ENCODE results near the gene SPATA4.
"Not testable (repeated sequence)": the region's sequence is repeated elsewhere in the genome, so short reads cannot be mapped to it uniquely, and the experiment has no call there.

SPATA4 gene

DNA sequence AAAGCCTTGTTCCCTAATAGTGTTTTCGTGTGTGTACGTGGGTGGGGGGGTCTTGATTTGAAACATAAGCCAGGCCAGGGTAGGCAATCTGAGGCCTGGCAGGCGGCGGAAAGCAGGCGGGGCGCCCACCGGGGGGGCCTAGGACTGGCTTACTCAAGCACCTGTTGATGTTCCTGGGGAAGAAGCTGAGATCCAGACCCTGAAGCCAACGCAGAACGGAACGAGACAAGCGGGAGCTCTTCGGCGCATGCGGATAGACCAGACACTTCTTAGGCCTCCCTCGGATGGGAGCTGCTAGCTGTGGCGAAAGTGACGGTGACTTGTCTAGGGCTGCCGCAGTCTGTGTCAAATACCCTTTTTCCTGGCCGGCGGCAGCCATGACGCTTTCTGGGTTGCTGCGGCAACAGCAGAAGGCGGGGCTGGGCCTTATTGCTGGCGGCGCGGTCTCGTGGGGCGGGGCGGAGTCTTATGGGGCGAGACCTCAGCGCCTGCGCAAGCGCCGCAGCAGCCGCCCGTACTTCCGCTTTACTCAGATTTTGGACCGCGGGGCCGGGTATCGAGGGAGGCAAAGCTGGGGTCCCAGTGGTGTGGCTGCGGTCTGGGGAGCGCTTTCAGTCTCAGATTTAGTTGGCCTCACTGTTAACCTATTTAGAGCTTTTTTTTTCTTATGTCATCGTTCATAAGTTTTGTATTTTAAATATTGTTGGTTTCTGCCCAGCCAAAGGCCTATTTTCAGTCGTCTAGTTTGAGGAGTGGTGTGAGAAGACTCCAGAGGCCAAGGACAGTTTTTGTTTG, at the start of gene SPATA4:
SPATA4 (minus strand) TSS at position 402 of the 795 bp plus-strand sequence; CDS start at position 379, 23 bp downstream.
- in situ Hi-C loops (cut with MboI; ENCODE audit: low pct_unique_long_range_greater_than_20kb, low sequenced_read_pairs) = no loop called here
- DNase-seq = peak; percentile 94

DNA sequence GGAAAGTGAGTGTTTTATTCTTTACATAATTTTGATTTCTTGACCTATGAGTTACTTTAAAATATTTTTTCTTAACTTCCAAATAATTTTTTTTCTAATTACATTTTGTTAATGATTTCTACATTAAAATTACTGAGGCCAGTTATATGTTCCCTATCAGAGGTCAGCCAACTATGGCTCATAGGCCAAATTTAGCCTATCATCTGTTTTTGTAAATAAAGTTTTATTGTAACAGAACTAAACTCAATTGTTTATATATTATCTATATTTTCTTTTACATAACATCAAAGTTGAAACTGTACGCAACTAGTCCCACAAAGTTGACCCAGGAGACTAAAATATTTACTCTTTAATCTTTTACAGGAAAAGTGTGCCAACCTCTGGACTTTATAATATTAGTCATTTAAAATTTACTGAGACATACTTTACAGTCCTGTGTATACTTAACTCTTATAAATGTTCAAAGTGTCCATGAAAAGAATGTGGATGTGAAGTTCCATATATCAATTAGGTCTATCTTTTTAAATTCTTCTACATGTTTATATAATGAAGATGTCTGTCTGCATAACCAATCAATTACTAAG, 47.5 kb upstream of the SPATA4 start:
- DNase-seq = no peak
- in situ Hi-C loops (cut with MboI; ENCODE audit: low pct_unique_long_range_greater_than_20kb, low sequenced_read_pairs) = no loop called here

DNA sequence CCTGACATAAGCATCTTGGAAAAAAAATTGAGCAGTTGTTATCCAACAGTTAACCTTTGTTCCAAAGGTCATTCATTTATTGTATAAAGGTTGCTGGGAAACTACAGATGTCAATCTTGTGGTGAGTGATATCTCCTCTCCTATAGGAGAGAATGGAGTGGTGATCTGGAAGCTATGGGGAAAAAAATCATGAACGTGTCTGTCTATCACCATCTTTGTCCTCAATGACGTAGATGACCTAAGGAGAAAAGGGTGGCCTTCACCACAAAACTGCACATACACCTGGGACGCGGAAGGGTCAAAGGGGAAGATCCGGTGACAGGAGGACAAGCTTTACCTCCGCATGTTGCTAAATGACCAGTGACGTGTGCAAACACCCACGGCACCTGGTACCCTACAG, 46.3 kb upstream of the SPATA4 start:
- no peak for DNase-seq
- in situ Hi-C loops (cut with MboI; ENCODE audit: low pct_unique_long_range_greater_than_20kb, low sequenced_read_pairs) = no loop called here

DNA sequence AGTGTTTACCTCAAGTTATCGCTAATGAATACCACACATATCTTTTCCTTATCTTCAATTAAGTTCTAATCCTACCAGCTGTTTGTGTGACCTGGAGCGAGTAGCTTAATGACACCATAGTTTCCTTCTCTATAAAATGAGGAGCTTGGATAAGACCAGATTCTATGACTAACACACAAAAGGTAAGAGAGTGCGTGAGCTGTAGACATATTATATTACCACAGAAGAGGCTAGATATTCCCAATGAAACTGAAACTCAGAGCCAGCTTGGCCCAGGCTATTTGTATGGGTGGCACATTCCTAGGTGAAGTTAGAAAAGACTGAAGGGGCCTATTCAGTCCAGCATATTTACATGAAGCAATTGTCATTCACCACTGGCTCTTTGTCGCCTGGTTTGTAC, 43.4 kb upstream of the SPATA4 start:
- in situ Hi-C loops (cut with MboI; ENCODE audit: low pct_unique_long_range_greater_than_20kb, low sequenced_read_pairs) = no loop called here
- no peak for DNase-seq

- DNase-seq = no peak
- in situ Hi-C loops (cut with MboI; ENCODE audit: low pct_unique_long_range_greater_than_20kb, low sequenced_read_pairs) = no loop called here
These were observed 42.8 kb upstream of the SPATA4 start for GRCh38 chr4:176238157-176238610.

DNA sequence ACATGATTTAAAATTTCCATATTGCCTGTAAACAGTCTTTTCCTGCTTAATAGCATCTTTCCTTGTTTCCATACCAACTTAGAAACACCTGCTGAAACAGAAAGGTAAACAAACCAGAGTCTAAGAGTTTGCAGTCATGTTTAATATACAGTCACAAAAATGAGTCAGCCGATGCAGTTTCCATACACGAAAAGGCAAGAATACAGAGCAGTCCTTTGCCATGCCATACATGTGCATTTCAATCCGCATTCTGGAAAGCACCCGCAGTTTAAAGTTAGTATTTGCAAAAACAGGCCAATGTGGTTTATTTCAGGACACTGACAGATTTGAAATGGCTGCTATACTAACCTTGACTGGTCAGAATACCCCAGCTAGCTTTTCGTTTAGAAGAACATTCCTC, 41.6 kb upstream of the SPATA4 start:
- in situ Hi-C loops (cut with MboI; ENCODE audit: low pct_unique_long_range_greater_than_20kb, low sequenced_read_pairs) = no loop called here
- DNase-seq = no peak

GRCh38 chr4:176230836-176231235, 35.5 kb upstream of the SPATA4 start:
- in situ Hi-C loops (cut with MboI; ENCODE audit: low pct_unique_long_range_greater_than_20kb, low sequenced_read_pairs) = no loop called here

DNA sequence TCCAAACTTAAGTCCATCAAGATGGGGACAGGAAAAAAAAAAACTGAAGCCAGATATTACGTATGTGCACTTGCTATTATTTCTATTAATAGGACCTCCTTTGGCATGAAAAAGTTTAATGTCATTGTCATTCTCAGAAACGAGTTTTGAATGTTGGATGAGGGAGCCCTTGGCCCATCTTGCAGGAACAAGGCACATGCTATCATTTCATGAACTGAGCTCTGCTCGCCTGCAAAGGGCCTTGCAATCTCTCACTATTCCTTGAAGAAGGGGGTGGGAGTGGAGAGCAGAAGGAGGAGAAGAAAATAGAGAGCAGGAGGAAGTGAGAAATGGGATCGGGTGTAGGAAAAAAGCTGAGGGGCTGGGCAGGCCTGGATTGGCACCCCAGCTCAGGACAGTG, 34.3 kb upstream of the SPATA4 start:
- no peak for DNase-seq
- in situ Hi-C loops (cut with MboI; ENCODE audit: low pct_unique_long_range_greater_than_20kb, low sequenced_read_pairs) = no loop called here

More at GRCh38 chr4:176230836-176231235, 35.5 kb upstream of the SPATA4 start:
- DNase-seq = no peak

- in situ Hi-C loops (cut with MboI; ENCODE audit: low pct_unique_long_range_greater_than_20kb, low sequenced_read_pairs) = no loop called here
- DNase-seq = no peak
These were observed 31.4 kb upstream of the SPATA4 start for GRCh38 chr4:176226736-176227135.

DNA sequence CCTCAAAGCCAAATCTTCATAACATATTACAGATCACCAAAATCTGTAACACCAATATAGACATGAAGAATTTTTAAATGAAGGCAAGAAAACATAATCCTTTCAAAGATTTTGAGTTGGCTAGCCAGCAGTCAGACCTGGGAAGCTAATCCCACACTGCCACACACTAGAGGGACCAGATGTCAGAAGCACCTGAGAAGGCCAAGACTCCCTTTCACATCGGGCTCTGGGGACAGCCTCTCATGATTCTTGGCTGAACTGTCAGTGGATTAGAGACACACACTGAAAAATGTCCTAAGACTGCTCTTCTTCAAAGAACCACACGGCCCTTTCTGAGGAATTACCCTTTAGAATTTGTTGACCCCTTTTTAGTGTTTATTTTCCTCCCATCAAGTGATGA, 28.2 kb upstream of the SPATA4 start:
- in situ Hi-C loops (cut with MboI; ENCODE audit: low pct_unique_long_range_greater_than_20kb, low sequenced_read_pairs) = no loop called here

GRCh38 chr4:176222149-176222548, 26.8 kb upstream of the SPATA4 start:
- in situ Hi-C loops (cut with MboI; ENCODE audit: low pct_unique_long_range_greater_than_20kb, low sequenced_read_pairs) = no loop called here
- DNase-seq = no peak

More for the DNA sequence above, 28.2 kb upstream of the SPATA4 start:
- DNase-seq = no peak

DNA sequence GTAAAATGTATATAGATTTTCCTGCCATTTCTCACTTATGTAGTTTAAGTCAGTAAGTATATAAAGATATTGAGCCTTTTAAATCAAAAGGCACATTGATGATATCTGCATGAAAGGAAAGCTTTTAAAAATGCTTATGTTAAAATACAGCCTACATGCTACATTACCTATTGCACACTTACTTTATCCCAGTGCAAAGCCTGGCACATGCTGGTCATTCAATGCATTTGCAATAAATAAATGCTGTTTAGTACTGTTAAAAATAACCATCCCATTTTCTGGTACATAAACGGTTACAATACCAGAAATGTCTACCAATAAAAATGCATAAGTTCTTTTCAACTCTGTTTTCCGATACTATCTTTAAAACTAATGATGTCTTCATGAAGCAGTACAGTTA, 22.1 kb upstream of the SPATA4 start:
- DNase-seq = no peak
- in situ Hi-C loops (cut with MboI; ENCODE audit: low pct_unique_long_range_greater_than_20kb, low sequenced_read_pairs) = no loop called here

DNA sequence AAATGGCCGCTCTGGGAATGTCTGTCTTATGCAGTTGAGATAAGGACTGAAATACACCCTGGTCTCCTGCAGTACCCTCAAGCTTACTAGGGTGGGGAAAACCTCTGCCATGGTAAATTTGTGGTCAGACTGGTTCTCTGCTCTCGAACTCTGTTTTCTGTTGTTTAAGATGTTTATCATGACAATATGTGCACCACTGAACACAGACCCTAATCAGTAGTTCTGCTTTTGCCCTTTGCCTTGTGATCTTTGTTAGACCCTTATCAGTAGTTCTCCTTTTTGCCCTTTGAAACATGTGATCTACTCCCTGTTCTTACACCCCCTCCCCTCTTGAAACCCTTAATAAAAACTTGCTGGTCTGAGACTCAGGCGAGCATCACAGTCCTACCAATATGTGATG, 17.0 kb upstream of the SPATA4 start:
- in situ Hi-C loops (cut with MboI; ENCODE audit: low pct_unique_long_range_greater_than_20kb, low sequenced_read_pairs) = not testable (repeated sequence)
- DNase-seq = peak; percentile 79

- in situ Hi-C loops (cut with MboI; ENCODE audit: low pct_unique_long_range_greater_than_20kb, low sequenced_read_pairs) = no loop called here
- DNase-seq = no peak
These were observed 15.4 kb upstream of the SPATA4 start for GRCh38 chr4:176210579-176211296.

GRCh38 chr4:176210101-176210500, 14.7 kb upstream of the SPATA4 start:
- DNase-seq = peak; percentile 48
- in situ Hi-C loops (cut with MboI; ENCODE audit: low pct_unique_long_range_greater_than_20kb, low sequenced_read_pairs) = no loop called here

- DNase-seq = no peak
- in situ Hi-C loops (cut with MboI; ENCODE audit: low pct_unique_long_range_greater_than_20kb, low sequenced_read_pairs) = no loop called here
These were observed 14.2 kb upstream of the SPATA4 start for GRCh38 chr4:176209535-176209934.

- DNase-seq = no peak
- in situ Hi-C loops (cut with MboI; ENCODE audit: low pct_unique_long_range_greater_than_20kb, low sequenced_read_pairs) = no loop called here
These were observed 12.5 kb upstream of the SPATA4 start for GRCh38 chr4:176207839-176208238.

GRCh38 chr4:176205299-176205698, 9.9 kb upstream of the SPATA4 start:
- in situ Hi-C loops (cut with MboI; ENCODE audit: low pct_unique_long_range_greater_than_20kb, low sequenced_read_pairs) = no loop called here
- DNase-seq = no peak

DNA sequence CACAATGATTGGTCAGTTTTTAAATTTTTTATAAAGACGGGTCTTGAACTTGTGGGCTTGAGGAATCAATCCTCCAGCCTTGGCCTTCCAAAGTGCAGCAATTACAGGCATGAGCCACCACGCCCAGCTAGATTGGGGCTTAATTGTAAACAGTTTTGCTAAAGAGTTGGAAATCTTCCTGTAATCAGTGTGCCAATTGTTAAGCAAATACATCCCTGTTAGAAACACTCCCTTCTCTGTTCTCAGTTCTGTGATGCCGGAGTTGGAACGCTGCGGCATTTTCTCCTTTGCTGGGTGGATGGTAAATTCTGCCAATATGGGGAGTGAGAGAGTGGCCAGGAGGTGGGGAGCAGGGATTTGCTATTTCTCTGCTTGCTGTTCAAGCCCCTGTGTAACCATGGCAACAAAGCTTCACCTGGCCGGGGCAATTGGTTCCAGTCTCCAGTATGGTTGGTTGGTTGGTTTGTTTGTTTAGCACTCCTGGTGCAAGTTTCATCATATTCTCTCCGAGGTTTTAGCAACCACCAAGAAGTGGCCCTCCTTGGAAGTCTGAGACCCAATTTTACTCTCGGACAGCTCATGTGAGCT, 3.0 kb upstream of the SPATA4 start:
- in situ Hi-C loops (cut with MboI; ENCODE audit: low pct_unique_long_range_greater_than_20kb, low sequenced_read_pairs) = no loop called here
- DNase-seq = no peak

DNA sequence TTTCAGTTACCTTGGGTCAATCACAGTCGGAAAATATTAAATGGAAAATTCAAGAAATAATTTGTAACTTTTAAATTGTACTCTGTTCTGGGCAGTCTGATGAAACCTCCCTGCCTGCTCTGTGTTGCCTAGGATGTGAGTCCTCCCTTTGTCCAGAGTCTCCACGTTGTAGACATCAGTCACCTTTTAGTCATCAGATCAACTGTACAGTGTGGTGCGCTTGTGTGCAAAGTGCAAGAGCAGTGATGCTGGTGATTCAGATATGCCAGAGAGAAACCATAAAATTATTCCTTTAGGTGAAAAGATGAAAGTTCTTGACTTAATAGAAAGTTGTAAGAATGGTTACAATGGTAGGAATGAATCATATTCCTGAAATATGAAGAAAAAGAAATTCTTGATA, 1.4 kb downstream of the SPATA4 start:
- no peak for DNase-seq
- in situ Hi-C loops (cut with MboI; ENCODE audit: low pct_unique_long_range_greater_than_20kb, low sequenced_read_pairs) = no loop called here

All from KBM-7 (cell line).